ENCODE measurements around the gene PDE8B.

Gene PDE8B

GRCh38 chr5:77302653-77303052, 92.2 kb downstream of the PDE8B start:
- no peak for TF ChIP-seq TAF1 (IDR thresholded peaks at IDR 0.05; ENCODE audit: low read depth)

GRCh38 chr5:77304388-77304787, 93.9 kb downstream of the PDE8B start:
- TF ChIP-seq YY1 (IDR thresholded peaks at IDR 0.05; ENCODE audit: low read depth) (no peak), EP300 (IDR thresholded peaks at IDR 0.05; ENCODE audit: borderline replicate concordance) (no peak), TCF12 (IDR thresholded peaks at IDR 0.05; ENCODE audit: low read depth) (no peak), ZBTB7A (IDR thresholded peaks at IDR 0.05; ENCODE audit: low read depth) (no peak), TEAD4 (IDR thresholded peaks at IDR 0.05) (no peak), EGR1 (IDR thresholded peaks at IDR 0.05) (no peak), CREB1 (IDR thresholded peaks at IDR 0.05; ENCODE audit: low read depth) (no peak), TAF1 (IDR thresholded peaks at IDR 0.05; ENCODE audit: low read depth) (no peak), RAD21 (IDR thresholded peaks at IDR 0.05; ENCODE audit: low read depth) (no peak), FOXM1 (IDR thresholded peaks at IDR 0.05; ENCODE audit: borderline replicate concordance, low read depth) (no peak), REST (IDR thresholded peaks at IDR 0.05; ENCODE audit: low read depth) (no peak), NFIC (IDR thresholded peaks at IDR 0.05) (no peak), CEBPB (IDR thresholded peaks at IDR 0.05) (no peak), MAX (IDR thresholded peaks at IDR 0.05) (no peak), USF1 (IDR thresholded peaks at IDR 0.05) (no peak)

- no peak for TF ChIP-seq CREB1 (IDR thresholded peaks at IDR 0.05; ENCODE audit: low read depth)
- TF ChIP-seq CEBPB (IDR thresholded peaks at IDR 0.05), result no peak
- TF ChIP-seq YY1 (IDR thresholded peaks at IDR 0.05; ENCODE audit: low read depth), result no peak
- no peak for TF ChIP-seq MAX (IDR thresholded peaks at IDR 0.05)
- TF ChIP-seq EGR1 (IDR thresholded peaks at IDR 0.05), result no peak
- no peak for TF ChIP-seq TAF1 (IDR thresholded peaks at IDR 0.05; ENCODE audit: low read depth)
- no peak for TF ChIP-seq REST (IDR thresholded peaks at IDR 0.05; ENCODE audit: low read depth)
- no peak for TF ChIP-seq RAD21 (IDR thresholded peaks at IDR 0.05; ENCODE audit: low read depth)
- TF ChIP-seq TEAD4 (IDR thresholded peaks at IDR 0.05), result no peak
- TF ChIP-seq ZBTB7A (IDR thresholded peaks at IDR 0.05; ENCODE audit: low read depth), result no peak
- no peak for TF ChIP-seq EP300 (IDR thresholded peaks at IDR 0.05; ENCODE audit: borderline replicate concordance)
- no peak for TF ChIP-seq TCF12 (IDR thresholded peaks at IDR 0.05; ENCODE audit: low read depth)
- no peak for TF ChIP-seq FOXM1 (IDR thresholded peaks at IDR 0.05; ENCODE audit: borderline replicate concordance, low read depth)
- TF ChIP-seq NFIC (IDR thresholded peaks at IDR 0.05), result no peak
- TF ChIP-seq USF1 (IDR thresholded peaks at IDR 0.05), result no peak
Observed at GRCh38 chr5:77305222-77305846, 94.9 kb downstream of the PDE8B start.

- no peak for TF ChIP-seq CREB1 (IDR thresholded peaks at IDR 0.05; ENCODE audit: low read depth)
- no peak for TF ChIP-seq USF1 (IDR thresholded peaks at IDR 0.05)
- no peak for TF ChIP-seq EP300 (IDR thresholded peaks at IDR 0.05; ENCODE audit: borderline replicate concordance)
- no peak for TF ChIP-seq FOXM1 (IDR thresholded peaks at IDR 0.05; ENCODE audit: borderline replicate concordance, low read depth)
- TF ChIP-seq TEAD4 (IDR thresholded peaks at IDR 0.05), result no peak
- no peak for TF ChIP-seq RAD21 (IDR thresholded peaks at IDR 0.05; ENCODE audit: low read depth)
- TF ChIP-seq TAF1 (IDR thresholded peaks at IDR 0.05; ENCODE audit: low read depth), result no peak
- no peak for TF ChIP-seq ZBTB7A (IDR thresholded peaks at IDR 0.05; ENCODE audit: low read depth)
- no peak for TF ChIP-seq REST (IDR thresholded peaks at IDR 0.05; ENCODE audit: low read depth)
Observed at GRCh38 chr5:77305956-77306355, 95.5 kb downstream of the PDE8B start.

All from Ishikawa (cell line).